Anterior cingulate cortex (tissue), 58 donors: ENCODE data around the gene MMEL1.
"Not testable (repeated sequence)": the region's sequence is repeated elsewhere in the genome, so short reads cannot be mapped to it uniquely, and the experiment has no call there.

Source experiments
- DNase-seq, 58 donors: peaks; one replicate each; lab custom pipeline; 2025; lab: John Stamatoyannopoulos, UW

MMEL1 gene

GRCh38 chr1:2580691-2581090 lies 52.1 kb downstream of the MMEL1 start:
- no peak for DNase-seq

- no peak for DNase-seq
These were observed 54.1 kb downstream of the MMEL1 start for GRCh38 chr1:2578758-2579118.

- DNase-seq: not testable (repeated sequence)
These were observed 55.2 kb downstream of the MMEL1 start for GRCh38 chr1:2577565-2578075.

DNA sequence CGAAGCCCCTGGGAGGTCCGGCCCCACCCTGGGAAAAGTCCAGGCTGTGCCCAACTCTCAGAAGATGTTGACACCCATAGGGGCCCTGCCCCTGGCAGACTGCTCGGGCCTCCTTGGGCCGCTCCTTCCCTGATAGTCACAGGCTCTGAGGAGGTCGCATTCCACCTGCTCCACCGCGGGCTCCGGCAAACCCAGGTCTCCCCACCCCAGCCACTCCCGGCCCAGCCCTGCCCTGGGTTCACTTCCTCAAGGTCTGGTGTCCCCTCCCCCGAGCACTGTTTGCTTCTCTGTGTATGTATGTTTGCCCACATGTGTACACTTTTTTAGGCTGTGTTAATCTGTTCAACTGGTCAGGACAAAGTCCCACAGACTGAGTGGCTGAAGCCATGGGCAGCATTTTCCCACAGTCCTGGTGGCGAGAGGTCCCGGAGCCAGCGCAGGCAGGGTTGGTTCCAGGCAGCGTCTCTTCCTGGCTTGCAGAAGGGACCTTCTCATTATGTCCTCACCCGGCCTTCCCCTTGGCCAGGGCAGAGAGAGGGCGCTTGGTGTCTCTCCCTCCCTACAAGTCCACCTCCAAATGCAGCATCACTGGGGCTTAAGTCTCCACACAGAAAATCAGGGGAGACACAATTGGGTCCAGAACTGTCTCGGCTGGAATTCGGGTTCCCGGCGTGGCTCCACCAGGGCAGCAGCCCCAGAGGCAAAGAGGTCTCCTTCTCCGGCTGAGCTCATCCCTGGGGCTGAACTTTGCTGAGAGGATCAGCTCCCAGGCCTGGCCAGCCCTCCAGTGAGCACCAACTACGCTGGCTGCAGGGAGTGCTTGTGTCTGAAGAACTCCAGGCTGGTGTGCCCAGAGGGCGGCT lies 56.8 kb downstream of the MMEL1 start:
- no peak for DNase-seq

GRCh38 chr1:2574350-2574749 lies 58.5 kb downstream of the MMEL1 start:
- DNase-seq: no peak

- no peak for DNase-seq
These were observed 59.4 kb downstream of the MMEL1 start for GRCh38 chr1:2573250-2573920.

- DNase-seq: no peak
These were observed 61.5 kb downstream of the MMEL1 start for GRCh38 chr1:2571348-2571747.

GRCh38 chr1:2570332-2570731 lies 62.5 kb downstream of the MMEL1 start:
- DNase-seq: no peak

DNA sequence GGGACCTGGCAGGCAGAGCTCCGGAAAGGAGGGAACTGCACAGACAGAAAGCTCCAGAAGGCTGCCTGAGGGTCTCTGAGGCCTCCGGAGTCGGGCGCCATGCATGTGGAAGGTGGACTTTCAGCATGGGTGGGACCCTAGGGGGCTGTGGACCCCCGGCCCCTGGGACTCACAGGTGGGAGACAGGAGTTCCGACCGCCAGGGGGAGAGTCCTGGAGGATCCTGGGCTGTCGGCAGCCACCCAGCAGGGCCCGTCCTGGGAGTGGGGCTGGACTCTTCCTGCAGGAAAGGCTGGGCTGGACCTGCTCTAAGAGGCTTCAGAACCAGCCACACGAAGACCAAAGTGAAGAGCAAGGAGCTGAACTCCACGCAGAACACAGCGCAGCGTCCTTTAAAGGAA lies 63.1 kb downstream of the MMEL1 start:
- DNase-seq: not testable (repeated sequence)

DNA sequence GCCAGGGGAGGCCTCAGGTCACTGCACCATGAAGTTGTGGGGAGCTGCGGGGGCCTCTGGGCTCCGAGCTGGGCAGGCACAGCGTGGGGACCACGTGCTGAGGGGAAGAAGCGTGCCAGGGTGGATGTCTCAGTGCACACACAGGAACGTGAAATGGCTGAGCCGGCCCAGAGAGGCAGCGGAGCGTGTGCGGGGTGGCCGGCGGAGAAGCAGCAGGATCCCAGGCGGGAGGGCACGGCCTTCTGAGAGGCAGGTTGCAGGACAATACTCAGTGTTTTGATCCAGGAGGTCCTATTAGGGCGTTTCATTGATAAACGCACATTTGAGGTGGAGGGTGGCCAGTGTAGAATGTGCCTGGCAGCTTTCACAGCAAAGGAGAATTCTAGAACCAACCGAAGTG lies 63.8 kb downstream of the MMEL1 start:
- no peak for DNase-seq

- not testable (repeated sequence) for DNase-seq
These were observed 64.5 kb downstream of the MMEL1 start for GRCh38 chr1:2568187-2568816.

- DNase-seq: no peak
These were observed 65.6 kb downstream of the MMEL1 start for GRCh38 chr1:2567083-2567679.

DNA sequence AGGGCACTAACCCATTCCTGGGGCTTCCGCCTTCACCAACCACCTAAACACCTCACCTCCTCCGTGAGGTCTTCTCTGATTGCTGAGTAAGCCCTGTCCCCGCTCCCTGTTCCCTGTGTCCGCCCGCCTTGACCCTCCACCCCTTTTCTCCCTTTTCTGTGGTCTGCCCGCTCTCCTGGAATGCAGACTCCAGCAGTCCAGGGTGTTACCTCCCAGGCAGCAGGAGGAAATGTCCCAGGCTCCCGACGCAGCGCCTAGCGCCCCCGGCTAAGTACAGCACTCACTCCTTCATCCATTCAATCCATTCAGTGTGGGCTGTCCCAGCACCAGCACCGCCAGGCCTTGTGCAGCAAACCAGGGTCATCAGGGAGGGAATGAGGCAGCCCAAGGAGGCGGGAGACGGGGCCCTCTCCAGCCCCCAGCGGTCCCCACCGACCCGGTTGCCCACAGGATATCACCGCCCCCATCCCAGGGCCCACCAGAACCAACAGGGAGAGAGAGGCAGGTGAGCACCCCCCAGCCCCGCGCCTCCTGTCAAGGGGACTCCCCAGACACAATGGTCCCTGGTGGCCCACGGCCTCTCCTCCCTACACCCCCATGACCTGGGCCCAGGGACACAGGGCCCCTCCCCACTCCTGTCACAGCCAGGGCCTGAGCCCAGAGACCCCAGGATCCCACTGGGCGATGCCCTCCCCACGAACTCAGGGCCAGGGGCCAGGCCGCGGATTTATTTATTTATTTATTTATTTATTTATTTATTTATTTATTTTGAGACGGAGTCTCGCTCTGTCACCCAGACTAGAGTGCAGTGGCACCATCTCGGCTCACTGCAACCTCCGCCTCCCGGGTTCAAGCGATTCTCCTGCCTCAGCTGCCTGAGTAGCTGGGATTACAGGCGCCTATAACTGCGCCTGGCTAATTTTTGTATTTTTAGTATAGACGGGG lies 66.4 kb downstream of the MMEL1 start:
- DNase-seq: no peak

- no peak for DNase-seq
These were observed 67.9 kb downstream of the MMEL1 start for GRCh38 chr1:2564815-2565374.

- no peak for DNase-seq
These were observed 68.6 kb downstream of the MMEL1 start for GRCh38 chr1:2564006-2564814.

DNA sequence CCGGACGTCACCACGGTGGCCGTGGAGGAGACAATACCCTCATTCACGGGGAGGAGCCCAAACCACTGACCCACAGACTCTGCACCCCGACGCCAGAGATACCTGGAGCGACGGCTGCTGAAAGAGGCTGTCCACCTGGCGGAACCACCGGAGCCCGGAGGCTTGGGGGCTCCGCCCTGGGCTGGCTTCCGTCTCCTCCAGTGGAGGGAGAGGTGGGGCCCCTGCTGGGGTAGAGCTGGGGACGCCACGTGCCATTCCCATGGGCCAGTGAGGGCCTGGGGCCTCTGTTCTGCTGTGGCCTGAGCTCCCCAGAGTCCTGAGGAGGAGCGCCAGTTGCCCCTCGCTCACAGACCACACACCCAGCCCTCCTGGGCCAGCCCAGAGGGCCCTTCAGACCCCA lies 69.6 kb downstream of the MMEL1 start:
- DNase-seq: no peak

- DNase-seq: no peak
These were observed 70.6 kb downstream of the MMEL1 start for GRCh38 chr1:2561898-2562895.
